HG02885 (cell line): ENCODE measurements around the gene PKD1.

ENCODE experiments used
- ATAC-seq: cut with Tn5 transposase; IDR thresholded peaks from one replicate; pipeline ENCODE4 v1.9.1; 2021; ENCODE audit warnings: mild to moderate bottlenecking; ENCODE audit not compliant: unreplicated experiment, poor library complexity

The PKD1 gene

DNA sequence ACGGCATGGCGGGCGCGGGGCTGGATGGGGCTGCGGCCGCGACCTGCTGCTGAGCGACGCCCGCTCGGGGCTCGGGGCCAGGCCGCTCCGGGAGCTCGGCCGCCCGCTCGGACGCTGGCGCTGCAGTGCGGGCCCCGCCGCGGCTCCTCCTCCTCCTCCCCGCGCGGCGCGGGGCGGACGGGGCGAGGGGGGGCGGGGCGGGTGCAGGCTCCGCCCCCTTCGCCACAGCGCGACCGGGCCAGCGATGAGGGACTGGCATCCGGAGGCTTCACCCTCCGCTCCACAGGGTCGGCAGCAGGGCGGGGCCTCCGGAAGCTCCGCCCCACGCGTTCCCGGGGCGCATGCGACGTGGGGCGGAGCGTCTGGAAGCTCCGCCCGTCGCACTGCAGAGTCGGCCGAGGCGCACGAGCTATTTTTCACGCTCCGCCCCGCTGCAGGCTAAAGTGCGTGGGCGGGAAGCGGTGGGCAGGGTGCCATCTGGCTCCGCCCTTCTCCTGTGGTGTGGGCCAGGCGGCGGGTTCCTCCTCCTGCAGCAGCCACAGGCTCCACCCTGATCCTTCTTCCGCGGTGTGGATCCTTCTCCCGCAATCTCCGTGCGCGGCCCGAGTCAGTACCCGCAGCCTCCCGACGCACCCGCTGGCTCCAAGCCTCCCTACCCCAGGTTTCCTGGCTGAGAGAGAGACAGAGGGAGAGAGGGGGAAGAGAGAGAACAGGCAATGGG, at the start of gene PKD1:
Gene PKD1 (minus strand): TSS at position 129 of the 721 bp plus-strand sequence. CDS start 209 bp downstream, outside the sequence.
- peak; percentile 40 for ATAC-seq

DNA sequence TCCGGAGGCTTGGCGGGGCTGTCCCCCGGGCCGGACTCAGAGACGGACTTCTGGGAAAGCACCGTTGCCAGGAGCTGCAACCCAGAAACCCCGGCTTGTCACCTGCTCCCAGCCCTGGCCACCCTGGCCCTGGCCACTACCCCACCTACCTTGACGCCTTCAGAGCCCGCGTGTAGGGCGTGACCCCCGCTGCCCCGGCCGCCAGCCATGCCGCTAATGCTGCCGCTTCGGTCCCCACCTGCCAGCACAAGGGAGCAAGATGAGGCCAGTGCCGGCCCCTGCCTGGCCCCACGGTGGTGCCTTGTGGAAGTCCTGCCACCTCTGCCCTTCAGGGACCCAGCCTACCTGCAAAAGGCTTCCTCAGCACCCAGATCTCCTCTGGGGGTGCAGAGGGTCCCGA, 49.3 kb upstream of the PKD1 start:
- no peak for ATAC-seq

DNA sequence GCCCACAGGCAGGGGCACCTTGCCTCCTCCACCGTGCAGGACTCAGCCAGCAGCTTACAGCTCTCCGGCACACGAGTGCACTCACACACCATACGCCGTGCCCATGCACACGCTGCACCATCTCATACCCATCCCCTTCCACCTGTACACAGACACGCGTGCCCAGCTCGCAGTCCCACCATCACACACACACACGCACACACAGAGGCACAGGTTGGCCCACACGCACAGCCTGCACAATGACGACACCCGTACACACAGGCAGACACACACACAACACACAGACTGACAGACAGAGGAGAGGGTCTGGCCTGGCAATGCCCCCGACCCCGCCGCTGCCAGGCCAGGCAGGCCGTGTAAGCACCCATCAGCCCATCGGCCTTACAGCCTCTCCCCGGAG, 48.6 kb upstream of the PKD1 start:
- no peak for ATAC-seq

DNA sequence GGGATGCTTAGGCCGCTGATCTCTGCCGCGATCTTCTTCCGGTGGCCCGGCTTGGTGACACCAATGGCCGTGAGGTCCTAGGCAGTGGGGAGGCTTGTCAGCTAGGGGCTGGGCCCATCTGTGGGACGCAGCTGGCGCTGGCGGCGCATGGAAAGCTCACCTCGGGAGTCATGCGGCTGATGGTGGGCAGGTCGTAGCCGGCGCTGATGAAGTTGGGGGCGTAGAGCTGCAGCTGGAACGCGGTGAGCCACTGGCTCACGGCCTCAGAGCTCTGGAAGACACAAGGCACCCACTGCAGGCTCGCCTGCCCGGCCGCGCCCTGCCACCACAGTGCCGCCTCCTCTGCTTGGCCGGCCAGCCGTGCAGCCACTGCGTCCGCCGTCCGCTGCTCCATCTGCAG, 48.0 kb upstream of the PKD1 start:
- no peak for ATAC-seq

DNA sequence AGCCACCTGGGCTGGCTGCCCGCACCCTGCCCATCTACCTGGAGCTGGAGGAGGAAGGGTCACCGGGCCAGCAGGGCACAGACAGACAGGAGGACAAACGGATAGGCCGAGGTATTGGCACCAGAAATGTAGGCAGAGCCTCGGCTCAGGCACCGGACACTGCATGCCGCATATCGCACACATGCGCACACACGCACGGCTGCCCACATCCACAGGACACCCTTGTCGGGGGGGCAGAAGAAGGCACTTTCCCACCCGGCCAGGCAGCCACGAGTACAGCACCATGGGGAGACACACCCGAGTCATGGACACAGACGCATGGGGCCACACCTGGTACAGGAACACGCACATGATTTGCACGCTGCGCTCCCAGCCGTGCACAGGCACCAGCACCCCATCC, 46.3 kb upstream of the PKD1 start:
- no peak for ATAC-seq

DNA sequence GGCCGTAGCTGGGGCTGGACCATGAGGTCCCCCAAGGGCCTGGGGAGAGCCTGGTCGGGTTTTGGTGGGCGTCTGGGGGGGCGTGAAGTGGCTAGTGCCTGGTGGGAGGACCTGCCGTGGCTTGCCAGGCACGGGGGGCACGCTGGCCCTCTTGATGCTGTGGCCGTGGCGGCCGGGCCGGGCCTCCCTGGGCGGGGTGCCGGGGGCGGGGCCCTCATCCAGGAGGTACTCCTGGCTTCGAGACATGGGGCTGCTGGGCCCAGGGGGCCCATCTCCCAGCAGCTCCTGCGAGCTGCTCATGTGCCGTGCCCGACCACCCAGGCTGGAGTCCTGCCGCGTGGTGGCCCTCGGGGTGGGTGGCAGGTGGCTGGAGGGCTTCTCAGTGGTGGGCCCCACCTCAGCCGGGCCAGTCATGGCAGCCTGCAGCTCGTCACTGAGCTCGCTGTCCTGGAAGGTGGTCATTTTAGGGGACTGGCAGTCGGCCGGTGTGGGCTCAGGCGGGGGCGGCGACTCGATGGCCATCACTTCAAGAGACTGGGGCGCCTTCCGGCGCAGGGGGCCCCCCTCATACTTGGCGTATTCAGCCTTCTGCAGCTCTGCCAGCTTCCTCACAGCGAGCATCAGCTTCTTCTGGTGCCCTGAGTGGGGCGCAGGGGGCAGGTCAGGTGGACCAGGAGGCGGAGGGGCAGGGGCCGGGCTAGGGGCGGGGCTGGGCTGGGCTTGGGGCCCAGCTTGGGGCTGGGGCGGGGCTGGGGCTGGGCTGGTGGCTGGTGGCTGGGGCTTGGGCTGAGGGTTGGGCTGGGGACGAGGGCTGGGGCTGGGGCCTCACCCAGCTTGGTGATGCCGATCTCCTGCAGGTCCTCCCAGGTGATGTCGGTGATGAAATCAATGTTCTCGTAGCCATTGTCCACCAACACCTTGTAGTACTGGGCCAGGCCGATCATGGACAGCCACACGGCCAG, 45.5 kb upstream of the PKD1 start:
- ATAC-seq = no peak

DNA sequence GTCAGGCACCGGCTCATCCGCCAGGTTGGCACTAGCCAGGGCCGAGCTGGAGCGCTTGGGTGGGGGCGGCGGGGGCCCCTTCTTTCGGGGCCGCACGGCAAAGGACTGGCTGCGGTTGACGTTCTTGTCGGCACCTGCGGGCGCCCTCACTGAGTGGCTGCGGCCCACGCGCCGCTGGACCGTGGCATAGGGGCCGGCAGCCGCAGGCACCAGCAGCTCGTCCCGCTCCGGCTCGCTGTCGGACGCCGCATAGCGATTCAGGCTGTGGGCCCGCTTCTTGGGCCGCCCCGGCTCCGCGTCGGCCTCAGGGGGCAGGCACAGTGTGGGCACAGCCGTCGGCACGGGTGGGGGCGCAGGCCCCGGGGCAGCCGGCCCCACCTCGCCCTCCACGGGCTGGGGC, 44.8 kb upstream of the PKD1 start:
- no peak for ATAC-seq

DNA sequence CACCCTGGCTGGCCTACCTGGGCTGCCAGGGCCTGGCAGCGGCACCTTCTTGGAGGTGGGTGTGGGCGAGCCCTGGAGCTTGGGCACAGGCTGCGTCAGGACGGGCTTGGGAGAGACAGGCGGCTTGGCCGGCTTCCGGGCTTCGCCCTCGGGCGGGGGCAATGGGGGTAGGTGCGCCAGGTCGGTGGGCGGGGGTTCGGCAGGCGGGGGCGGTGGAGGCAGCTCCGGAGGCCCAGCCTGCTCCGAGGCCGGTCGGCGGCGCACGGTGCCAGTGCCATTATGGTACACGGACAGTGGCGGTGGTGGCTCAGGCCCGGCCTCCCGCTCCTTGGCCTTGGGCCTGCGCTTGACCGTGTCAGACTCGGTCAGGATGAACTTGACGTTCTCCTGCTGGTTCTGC, 43.9 kb upstream of the PKD1 start:
- ATAC-seq = no peak

DNA sequence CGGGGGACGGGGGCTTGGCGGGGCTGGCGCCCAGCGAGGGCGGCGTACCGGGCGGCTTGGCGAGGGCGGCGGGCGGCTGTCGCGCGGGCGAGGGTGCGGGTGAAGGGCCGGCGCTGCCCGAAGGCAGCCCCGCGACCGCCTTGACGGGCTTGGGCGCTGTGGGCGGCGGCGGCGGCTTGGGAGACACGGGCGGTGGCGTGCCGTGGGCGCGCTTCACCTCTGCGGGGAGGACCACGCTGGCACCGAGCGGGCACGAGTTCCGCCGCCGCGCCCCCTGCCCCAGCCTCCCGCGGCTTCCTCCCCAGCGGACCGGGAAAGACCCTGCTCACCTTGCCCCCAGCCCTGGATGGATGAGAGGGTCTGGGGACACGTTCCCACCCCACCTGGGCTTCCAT, 43.4 kb upstream of the PKD1 start:
- ATAC-seq = no peak

DNA sequence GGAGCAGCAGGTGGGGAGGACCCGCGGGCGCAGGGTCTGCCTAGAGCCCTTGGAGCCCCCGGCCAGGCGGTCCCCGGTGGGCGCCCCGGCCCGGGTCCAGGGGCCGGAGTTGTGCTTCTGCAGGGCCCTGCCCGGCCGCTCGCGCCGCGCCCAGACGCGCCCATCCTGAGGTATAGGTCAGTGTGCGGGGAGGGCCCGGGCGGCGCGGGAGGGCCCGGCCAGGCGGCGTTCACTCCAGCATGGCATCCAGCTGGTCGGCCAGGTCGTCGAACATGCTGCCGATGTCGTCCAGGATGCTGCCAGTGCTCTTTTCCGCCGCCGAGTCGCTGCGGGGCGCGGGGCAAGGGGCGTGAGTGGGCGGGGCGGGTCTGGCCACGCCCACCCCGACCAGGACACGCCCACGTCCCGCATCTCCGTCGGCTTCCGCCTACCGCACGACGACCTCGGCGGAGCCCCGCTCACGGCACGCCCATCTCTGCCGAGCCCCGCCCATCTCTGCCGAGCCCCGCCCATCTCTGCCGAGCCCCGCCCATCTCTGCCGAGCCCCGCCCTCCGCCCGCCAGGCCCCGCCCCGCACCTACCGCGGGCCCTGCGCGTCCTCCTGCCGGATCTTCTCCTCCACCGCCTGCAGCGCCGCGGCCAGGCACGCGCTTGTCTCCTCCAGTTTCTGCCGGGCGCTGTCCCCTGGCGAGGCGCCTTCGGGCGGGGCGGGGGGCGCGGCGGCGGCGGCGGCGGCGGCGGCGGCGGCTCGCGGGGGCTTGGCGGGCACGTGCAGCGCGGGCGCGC, 42.8 kb upstream of the PKD1 start:
- no peak for ATAC-seq

DNA sequence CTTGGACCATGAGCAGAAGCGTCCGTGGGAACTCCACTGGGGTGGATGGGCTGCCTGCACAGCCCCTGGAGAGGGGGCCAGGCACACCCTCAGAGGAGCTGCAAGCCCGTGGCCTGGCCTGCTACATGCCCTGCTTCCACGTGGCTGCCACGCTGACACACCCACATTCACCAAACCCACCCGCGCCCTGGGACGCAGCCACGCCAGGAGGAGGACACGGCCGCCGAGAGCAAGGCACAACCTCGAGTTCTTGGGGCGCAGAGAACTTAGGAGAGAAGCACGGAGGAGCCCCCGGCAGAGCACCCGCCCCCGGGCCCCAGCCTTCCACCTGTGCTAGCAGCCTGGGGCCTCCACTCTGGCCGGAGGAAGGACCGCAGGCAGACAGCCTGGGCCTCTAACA, 41.9 kb upstream of the PKD1 start:
- no peak for ATAC-seq

DNA sequence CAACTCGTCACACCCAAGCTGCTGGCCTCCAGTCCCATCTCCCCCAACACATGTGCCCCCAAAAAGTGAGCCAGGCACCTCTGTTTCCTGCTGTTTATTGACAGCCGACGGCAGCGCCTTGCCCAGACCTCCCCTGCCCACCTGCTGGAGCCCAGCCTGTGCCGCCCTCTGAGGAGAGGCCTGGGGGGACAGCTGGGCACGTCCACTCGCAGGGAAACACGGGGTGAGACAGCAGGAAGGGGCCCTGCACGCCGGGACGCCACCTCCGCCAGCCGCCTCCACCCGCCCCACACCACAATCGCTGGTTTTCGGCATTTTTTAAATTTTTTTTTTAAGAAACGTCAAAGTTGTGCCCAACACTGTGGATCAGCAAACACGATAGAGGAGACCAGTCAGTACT, 41.4 kb upstream of the PKD1 start:
- ATAC-seq = no peak

DNA sequence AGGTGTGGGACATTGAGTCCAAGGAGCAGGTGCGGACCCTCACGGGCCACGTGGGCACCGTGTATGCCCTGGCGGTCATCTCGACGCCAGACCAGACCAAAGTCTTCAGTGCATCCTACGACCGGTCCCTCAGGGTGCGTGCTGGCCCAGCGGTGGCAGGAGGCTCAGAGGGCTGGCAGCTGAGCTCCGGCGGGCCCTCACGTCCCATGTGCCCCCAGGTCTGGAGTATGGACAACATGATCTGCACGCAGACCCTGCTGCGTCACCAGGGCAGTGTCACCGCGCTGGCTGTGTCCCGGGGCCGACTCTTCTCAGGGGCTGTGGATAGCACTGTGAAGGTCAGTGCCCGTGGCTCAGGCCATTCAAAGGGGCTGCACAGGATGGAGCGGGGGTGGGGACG, 40.3 kb upstream of the PKD1 start:
- ATAC-seq = no peak

DNA sequence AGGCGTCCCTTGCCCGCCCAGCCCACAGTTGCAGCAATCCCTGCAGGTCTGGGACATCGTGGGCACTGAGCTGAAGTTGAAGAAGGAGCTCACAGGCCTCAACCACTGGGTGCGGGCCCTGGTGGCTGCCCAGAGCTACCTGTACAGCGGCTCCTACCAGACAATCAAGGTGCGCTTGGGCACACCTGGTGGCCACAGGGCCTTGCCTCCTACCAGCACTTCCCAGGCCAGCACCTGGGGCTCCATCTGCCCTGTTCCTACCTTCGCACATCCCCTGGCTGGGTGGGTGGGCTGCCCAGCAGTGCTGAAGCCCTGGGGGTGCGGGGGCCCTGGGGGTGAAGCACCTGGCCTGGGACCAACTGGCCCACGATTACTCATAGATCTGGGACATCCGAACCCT, 39.8 kb upstream of the PKD1 start:
- no peak for ATAC-seq

DNA sequence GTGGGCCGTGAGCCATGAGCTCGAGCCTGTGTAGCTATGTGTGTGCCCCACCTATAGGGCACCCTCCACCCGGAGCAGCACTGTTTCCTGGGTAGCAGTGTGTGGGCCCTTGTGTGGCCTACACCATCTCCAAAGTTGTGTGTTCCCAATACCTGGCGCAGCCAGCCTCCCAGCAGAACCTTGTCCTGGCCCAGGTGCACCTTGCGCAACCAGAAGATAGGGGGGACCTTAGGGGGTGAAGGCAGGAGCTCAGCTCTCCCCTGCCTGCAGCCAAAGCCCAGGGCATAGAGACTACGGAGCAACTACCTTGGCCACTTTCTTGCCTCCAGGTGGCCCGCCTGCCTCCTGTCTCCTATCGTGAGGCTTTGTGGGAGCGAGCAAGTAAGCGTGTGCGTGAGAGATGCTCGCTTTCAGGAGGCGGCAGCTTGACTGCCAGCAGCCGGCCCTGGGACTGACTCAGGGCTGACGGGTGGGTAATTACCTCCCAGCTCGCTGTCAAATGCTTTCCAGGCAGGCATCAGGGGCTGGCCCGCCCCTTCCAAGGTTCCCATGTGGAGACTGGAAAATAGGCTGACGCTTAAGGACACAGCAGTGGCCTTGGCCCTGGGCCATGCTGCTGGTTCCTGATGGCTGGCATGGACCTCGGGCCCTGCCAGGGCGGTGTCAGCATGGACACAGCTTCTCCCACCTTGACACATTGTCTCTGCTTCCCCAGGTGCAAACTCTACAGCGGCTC, 38.9 kb upstream of the PKD1 start:
- no peak for ATAC-seq

DNA sequence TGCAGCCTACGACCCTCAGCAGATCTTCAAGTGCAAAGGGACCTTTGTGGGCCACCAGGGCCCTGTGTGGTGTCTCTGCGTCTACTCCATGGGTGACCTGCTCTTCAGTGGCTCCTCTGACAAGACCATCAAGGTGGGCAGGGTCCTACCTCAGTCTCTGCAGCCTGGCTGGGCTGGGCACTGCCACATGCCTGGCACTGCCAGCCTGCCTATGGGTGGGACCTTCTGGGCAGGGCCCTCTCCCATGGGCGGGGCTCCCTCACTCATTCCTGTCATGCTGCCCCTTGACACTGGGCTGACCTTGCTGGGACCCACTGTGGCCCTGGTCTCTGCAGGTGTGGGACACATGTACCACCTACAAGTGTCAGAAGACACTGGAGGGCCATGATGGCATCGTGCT, 38.2 kb upstream of the PKD1 start:
- ATAC-seq = no peak

DNA sequence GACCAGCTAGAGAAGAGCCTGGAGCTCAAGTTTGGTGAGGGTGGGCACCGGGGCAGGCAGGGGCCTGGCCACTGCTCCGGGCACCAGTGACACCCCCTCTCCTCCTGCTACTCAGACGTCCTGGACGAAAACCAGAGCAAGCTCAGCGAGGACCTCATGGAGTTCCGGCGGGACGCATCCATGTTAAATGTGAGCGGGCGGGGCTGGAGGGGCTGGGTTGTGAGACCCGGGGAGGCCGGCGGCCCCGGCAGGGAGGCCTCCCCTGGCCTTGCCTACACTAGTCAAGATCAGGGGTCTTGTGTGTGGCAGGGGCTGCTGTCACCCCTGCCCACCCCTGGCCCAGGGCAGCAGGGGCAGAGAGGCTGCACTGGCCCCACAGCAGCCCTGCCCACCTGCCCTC, 37.7 kb upstream of the PKD1 start:
- no peak for ATAC-seq

DNA sequence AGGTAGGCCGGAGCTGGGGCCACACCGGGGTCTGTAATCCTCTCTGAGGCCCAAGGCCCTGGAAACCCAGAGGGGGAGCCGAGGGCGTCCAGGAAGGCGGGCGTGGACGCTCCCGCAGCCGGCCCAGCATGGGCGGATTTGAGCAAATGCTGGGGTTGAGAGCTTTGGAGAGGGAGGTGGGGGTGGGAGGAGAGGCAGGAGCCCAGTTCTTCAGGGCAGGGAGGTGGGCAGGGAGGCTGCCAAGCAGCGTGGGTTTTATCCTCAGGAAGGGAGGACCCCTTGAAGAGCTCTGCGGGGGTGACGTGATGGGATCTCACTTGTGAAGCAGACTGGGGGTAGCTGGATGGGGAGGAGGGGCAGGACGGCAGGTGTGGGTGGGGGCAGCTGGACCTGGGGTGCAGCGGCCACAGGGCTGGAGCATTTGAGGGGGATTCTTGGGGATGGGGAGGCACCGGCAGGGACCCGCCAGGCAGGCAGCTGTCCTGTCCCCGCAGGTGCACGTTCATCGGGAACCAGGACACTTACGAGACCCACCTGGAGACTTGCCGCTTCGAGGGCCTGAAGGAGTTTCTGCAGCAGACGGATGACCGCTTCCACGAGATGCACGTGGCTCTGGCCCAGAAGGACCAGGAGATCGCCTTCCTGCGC, 37.1 kb upstream of the PKD1 start:
- no peak for ATAC-seq

DNA sequence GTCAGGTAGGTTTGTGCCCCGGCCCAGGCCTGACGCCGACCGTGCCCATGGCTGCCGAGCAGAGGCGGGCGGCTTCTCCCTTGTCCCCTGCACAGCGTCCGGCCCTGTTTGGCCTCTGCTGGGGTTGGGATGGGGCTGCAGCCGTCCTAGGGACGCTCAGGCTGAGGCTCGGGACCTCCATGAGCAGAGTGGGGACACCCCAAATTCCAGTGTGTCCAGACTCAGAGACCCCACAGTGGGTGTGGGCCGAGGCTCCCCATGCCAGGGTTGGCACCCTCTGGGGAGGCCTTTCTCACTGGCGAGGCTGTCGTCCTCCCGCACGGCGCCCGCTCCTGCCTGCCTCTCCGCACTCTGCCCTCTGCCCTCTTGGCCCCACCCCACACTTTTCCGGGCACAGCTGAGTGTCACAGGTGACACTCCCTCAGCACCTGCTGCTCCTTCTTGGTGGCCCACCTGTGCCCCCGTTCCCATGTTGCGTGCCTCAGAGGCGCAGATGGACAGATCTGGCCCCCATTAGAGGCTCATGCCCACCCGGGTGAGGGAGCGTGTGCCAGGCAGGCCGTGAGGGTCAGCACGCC, 36.0 kb upstream of the PKD1 start:
- no peak for ATAC-seq
